HepG2 (cell line): Measurements from ENCODE around the gene ATE1.

Experiments
- ASH2L ChIP-seq: fragments of 300-600, 200-600 bp; sonication (generic); IDR thresholded peaks from 2 replicates; pipeline ENCODE4 v1.7.0; 2017; ENCODE audit warnings: low read depth, mild to moderate bottlenecking, moderate library complexity, mixed read lengths, low read length; ENCODE audit not compliant: insufficient read length
- CBFB ChIP-seq: sonication (generic); formaldehyde crosslinking; IDR thresholded peaks from 2 replicates; pipeline ENCODE4 v1.4.0; 2020; ENCODE audit warnings: missing genetic modification reagents
- CTCF ChIP-seq: sonication (generic); formaldehyde crosslinking; IDR thresholded peaks from 2 replicates; pipeline ENCODE4 v1.5.0; 2020; ENCODE audit warnings: mild to moderate bottlenecking, missing genetic modification reagents, moderate library complexity
- DPF2 ChIP-seq: sonication (generic); formaldehyde crosslinking; IDR thresholded peaks from 2 replicates; pipeline ENCODE4 v1.4.0; 2020; ENCODE audit warnings: mild to moderate bottlenecking, low read depth, missing genetic modification reagents, borderline replicate concordance
- KDM5B ChIP-seq: sonication (generic); formaldehyde crosslinking; IDR thresholded peaks from 2 replicates; pipeline ENCODE4 v1.4.0; 2020; ENCODE audit warnings: missing genetic modification reagents, mild to moderate bottlenecking, borderline replicate concordance
- KMT2A ChIP-seq: sonication (generic); formaldehyde crosslinking; IDR thresholded peaks from 2 replicates; pipeline ENCODE4 v1.4.0; 2020; ENCODE audit warnings: missing genetic modification reagents
- NFYB ChIP-seq: sonication (generic); formaldehyde crosslinking; IDR thresholded peaks from 2 replicates; pipeline ENCODE4 v1.4.0; 2020; ENCODE audit warnings: missing genetic modification reagents
- RBFOX2 ChIP-seq: fragments of 200-400 bp; formaldehyde crosslinking; IDR thresholded peaks from 2 replicates; pipeline ENCODE4 v1.6.1; 2017; ENCODE audit warnings: low read depth, mild to moderate bottlenecking, low read length
- ZBTB2 ChIP-seq: sonication (generic); formaldehyde crosslinking; IDR thresholded peaks from 2 replicates; pipeline ENCODE4 v1.8.0; 2022; ENCODE audit warnings: low read depth, missing genetic modification reagents
- ZNF142 ChIP-seq: sonication (generic); formaldehyde crosslinking; IDR thresholded peaks from 2 replicates; pipeline ENCODE4 v1.4.0; 2020; ENCODE audit warnings: missing genetic modification reagents
- ZNF317 ChIP-seq: sonication (generic); formaldehyde crosslinking; IDR thresholded peaks from 2 replicates; pipeline ENCODE4 v1.5.0; 2020; ENCODE audit warnings: mild to moderate bottlenecking, missing genetic modification reagents
- ZNF660 ChIP-seq: sonication (generic); formaldehyde crosslinking; IDR thresholded peaks from 2 replicates; pipeline ENCODE4 v1.5.1; 2020; ENCODE audit warnings: mild to moderate bottlenecking, low read depth, missing genetic modification reagents, borderline replicate concordance

- TF ChIP-seq KMT2A (CRISPR knock-in tag) (no peak), NFYB (CRISPR knock-in tag) (no peak), ZNF142 (no peak), CBFB (CRISPR knock-in tag) (no peak), KDM5B (CRISPR knock-in tag) (no peak), CTCF (CRISPR knock-in tag) (no peak), ASH2L (no peak), RBFOX2 (no peak), ZNF660 (CRISPR knock-in tag) (no peak), ZBTB2 (CRISPR knock-in tag) (no peak), DPF2 (CRISPR knock-in tag) (no peak), ZNF317 (CRISPR knock-in tag) (no peak)
Measured at GRCh38 chr10:121709675-121710073, 218.2 kb downstream of the ATE1 start.
